ENCODE data around the gene CTCF.

CTCF gene

GRCh38 chr16:67662653-67663010, 100.3 kb downstream of the CTCF start:
- peaks cover 16 to 41% of the 10 kb centered on the region in 2 donors for H3K4me1 ChIP-seq (ENCODE audit: control insufficient read depth in 1 of 2, insufficient read depth in 2 of 2, low read length in 2 of 2)
- no peak overlapping the region for H3K27ac ChIP-seq (ENCODE audit: low read depth, low read length)
- peaks cover 3 to 7% of the 10 kb centered on the region in 2 donors for H3K36me3 ChIP-seq (ENCODE audit: control insufficient read depth in 1 of 2, insufficient read depth in 2 of 2, low read length in 2 of 2)
- H3K27me3 ChIP-seq (ENCODE audit: control insufficient read depth in 1 of 2, insufficient read depth in 2 of 2, low read length in 2 of 2), result no peaks in the 10 kb centered on the region
- no peaks in the 10 kb centered on the region for H3K9me3 ChIP-seq (ENCODE audit: control insufficient read depth in 1 of 2, low read length in 2 of 2)
- H3K9ac ChIP-seq (ENCODE audit: low read depth in 1 of 2, low read length in 2 of 2), result no peak overlapping the region
- H3K4me3 ChIP-seq (ENCODE audit: low read depth in 1 of 2, low read length in 2 of 2), result no peak overlapping the region

GRCh38 chr16:67663151-67663876, 101.0 kb downstream of the CTCF start:
- Histone ChIP-seq H3K9me3 (ENCODE audit: control insufficient read depth in 1 of 2, low read length in 2 of 2) (no peaks in the 10 kb centered on the region), H3K27ac (ENCODE audit: low read depth, low read length) (no peak overlapping the region), H3K9ac (ENCODE audit: low read depth in 1 of 2, low read length in 2 of 2) (no peak overlapping the region), H3K4me1 (ENCODE audit: control insufficient read depth in 1 of 2, insufficient read depth in 2 of 2, low read length in 2 of 2) (peaks cover 17 to 47% of the 10 kb centered on the region in 2 donors), H3K36me3 (ENCODE audit: control insufficient read depth in 1 of 2, insufficient read depth in 2 of 2, low read length in 2 of 2) (peaks cover 0 to 2% of the 10 kb centered on the region in 2 donors), H3K27me3 (ENCODE audit: control insufficient read depth in 1 of 2, insufficient read depth in 2 of 2, low read length in 2 of 2) (no peaks in the 10 kb centered on the region), H3K4me3 (ENCODE audit: low read depth in 1 of 2, low read length in 2 of 2) (no peak overlapping the region)

GRCh38 chr16:67663877-67664222, 101.5 kb downstream of the CTCF start:
- no peaks in the 10 kb centered on the region for H3K9me3 ChIP-seq (ENCODE audit: control insufficient read depth in 1 of 2, low read length in 2 of 2)
- no peak overlapping the region for H3K9ac ChIP-seq (ENCODE audit: low read depth in 1 of 2, low read length in 2 of 2)
- H3K4me1 ChIP-seq (ENCODE audit: control insufficient read depth in 1 of 2, insufficient read depth in 2 of 2, low read length in 2 of 2), result peaks cover 17 to 46% of the 10 kb centered on the region in 2 donors
- no peak overlapping the region for H3K4me3 ChIP-seq (ENCODE audit: low read depth in 1 of 2, low read length in 2 of 2)
- H3K27me3 ChIP-seq (ENCODE audit: control insufficient read depth in 1 of 2, insufficient read depth in 2 of 2, low read length in 2 of 2), result no peaks in the 10 kb centered on the region
- H3K27ac ChIP-seq (ENCODE audit: low read depth, low read length), result no peak overlapping the region
- H3K36me3 ChIP-seq (ENCODE audit: control insufficient read depth in 1 of 2, insufficient read depth in 2 of 2, low read length in 2 of 2), result no peaks in the 10 kb centered on the region

GRCh38 chr16:67664258-67664657, 101.9 kb downstream of the CTCF start:
- Histone ChIP-seq H3K27ac (ENCODE audit: low read depth, low read length) (no peak overlapping the region), H3K4me3 (ENCODE audit: low read depth in 1 of 2, low read length in 2 of 2) (no peak overlapping the region), H3K36me3 (ENCODE audit: control insufficient read depth in 1 of 2, insufficient read depth in 2 of 2, low read length in 2 of 2) (no peaks in the 10 kb centered on the region), H3K9me3 (ENCODE audit: control insufficient read depth in 1 of 2, low read length in 2 of 2) (no peaks in the 10 kb centered on the region), H3K9ac (ENCODE audit: low read depth in 1 of 2, low read length in 2 of 2) (no peak overlapping the region), H3K27me3 (ENCODE audit: control insufficient read depth in 1 of 2, insufficient read depth in 2 of 2, low read length in 2 of 2) (no peaks in the 10 kb centered on the region), H3K4me1 (ENCODE audit: control insufficient read depth in 1 of 2, insufficient read depth in 2 of 2, low read length in 2 of 2) (peaks cover 14 to 42% of the 10 kb centered on the region in 2 donors)

GRCh38 chr16:67664871-67665270, 102.5 kb downstream of the CTCF start:
- Histone ChIP-seq H3K4me3 (ENCODE audit: low read depth in 1 of 2, low read length in 2 of 2) (no peak overlapping the region), H3K9ac (ENCODE audit: low read depth in 1 of 2, low read length in 2 of 2) (no peak overlapping the region), H3K4me1 (ENCODE audit: control insufficient read depth in 1 of 2, insufficient read depth in 2 of 2, low read length in 2 of 2) (peaks cover 11 to 36% of the 10 kb centered on the region in 2 donors), H3K27me3 (ENCODE audit: control insufficient read depth in 1 of 2, insufficient read depth in 2 of 2, low read length in 2 of 2) (no peaks in the 10 kb centered on the region), H3K9me3 (ENCODE audit: control insufficient read depth in 1 of 2, low read length in 2 of 2) (no peaks in the 10 kb centered on the region), H3K27ac (ENCODE audit: low read depth, low read length) (no peak overlapping the region), H3K36me3 (ENCODE audit: control insufficient read depth in 1 of 2, insufficient read depth in 2 of 2, low read length in 2 of 2) (no peaks in the 10 kb centered on the region)

- Histone ChIP-seq H3K36me3 (ENCODE audit: control insufficient read depth in 1 of 2, insufficient read depth in 2 of 2, low read length in 2 of 2) (no peaks in the 10 kb centered on the region), H3K4me1 (ENCODE audit: control insufficient read depth in 1 of 2, insufficient read depth in 2 of 2, low read length in 2 of 2) (peaks cover 11 to 33% of the 10 kb centered on the region in 2 donors), H3K27ac (ENCODE audit: low read depth, low read length) (no peak overlapping the region), H3K9ac (ENCODE audit: low read depth in 1 of 2, low read length in 2 of 2) (no peak overlapping the region), H3K27me3 (ENCODE audit: control insufficient read depth in 1 of 2, insufficient read depth in 2 of 2, low read length in 2 of 2) (no peaks in the 10 kb centered on the region), H3K9me3 (ENCODE audit: control insufficient read depth in 1 of 2, low read length in 2 of 2) (no peaks in the 10 kb centered on the region), H3K4me3 (ENCODE audit: low read depth in 1 of 2, low read length in 2 of 2) (peak overlapping the region; percentile 74 to 82)
Observed at GRCh38 chr16:67665598-67665997, 103.3 kb downstream of the CTCF start.

- no peak overlapping the region for H3K27ac ChIP-seq (ENCODE audit: low read depth, low read length)
- H3K4me3 ChIP-seq (ENCODE audit: low read depth in 1 of 2, low read length in 2 of 2), result peak overlapping the region; percentile 74 to 82
- H3K4me1 ChIP-seq (ENCODE audit: control insufficient read depth in 1 of 2, insufficient read depth in 2 of 2, low read length in 2 of 2), result peaks cover 11 to 31% of the 10 kb centered on the region in 2 donors
Observed at GRCh38 chr16:67666032-67666551, 103.8 kb downstream of the CTCF start.

GRCh38 chr16:67666559-67667452, 104.5 kb downstream of the CTCF start, which contains the start of the genes C16orf86 and ENKD1:
TSS of gene C16orf86 (plus strand) at chr16:67666814. CDS start at chr16:67666971, 157 bp downstream.
TSS of gene ENKD1 (minus strand) at chr16:67666750. CDS start at chr16:67666442, 308 bp downstream.
- H3K27me3 ChIP-seq (ENCODE audit: control insufficient read depth in 1 of 2, insufficient read depth in 2 of 2, low read length in 2 of 2), result no peaks in the 10 kb centered on the region
- H3K4me1 ChIP-seq (ENCODE audit: control insufficient read depth in 1 of 2, insufficient read depth in 2 of 2, low read length in 2 of 2), result peaks cover 11 to 24% of the 10 kb centered on the region in 2 donors
- H3K9ac ChIP-seq (ENCODE audit: low read depth in 1 of 2, low read length in 2 of 2), result peak within 1 kb of the TSS; percentile 64

More at GRCh38 chr16:67666032-67666551, 103.8 kb downstream of the CTCF start:
- Histone ChIP-seq H3K27me3 (ENCODE audit: control insufficient read depth in 1 of 2, insufficient read depth in 2 of 2, low read length in 2 of 2) (no peaks in the 10 kb centered on the region), H3K9me3 (ENCODE audit: control insufficient read depth in 1 of 2, low read length in 2 of 2) (no peaks in the 10 kb centered on the region), H3K9ac (ENCODE audit: low read depth in 1 of 2, low read length in 2 of 2) (peak overlapping the region in 1 of 2 donors; percentile 64), H3K36me3 (ENCODE audit: control insufficient read depth in 1 of 2, insufficient read depth in 2 of 2, low read length in 2 of 2) (no peaks in the 10 kb centered on the region)

GRCh38 chr16:67667453-67667816, 105.1 kb downstream of the CTCF start:
- H3K36me3 ChIP-seq (ENCODE audit: control insufficient read depth in 1 of 2, insufficient read depth in 2 of 2, low read length in 2 of 2), result no peaks in the 10 kb centered on the region
- H3K9me3 ChIP-seq (ENCODE audit: control insufficient read depth in 1 of 2, low read length in 2 of 2), result no peaks in the 10 kb centered on the region
- H3K9ac ChIP-seq (ENCODE audit: low read depth in 1 of 2, low read length in 2 of 2), result no peak overlapping the region
- H3K27me3 ChIP-seq (ENCODE audit: control insufficient read depth in 1 of 2, insufficient read depth in 2 of 2, low read length in 2 of 2), result no peaks in the 10 kb centered on the region
- peaks cover 11 to 24% of the 10 kb centered on the region in 2 donors for H3K4me1 ChIP-seq (ENCODE audit: control insufficient read depth in 1 of 2, insufficient read depth in 2 of 2, low read length in 2 of 2)
- peak overlapping the region; percentile 74 to 82 for H3K4me3 ChIP-seq (ENCODE audit: low read depth in 1 of 2, low read length in 2 of 2)
- H3K27ac ChIP-seq (ENCODE audit: low read depth, low read length), result no peak overlapping the region

More at GRCh38 chr16:67666559-67667452, 104.5 kb downstream of the CTCF start, which contains the start of the genes C16orf86 and ENKD1:
- Histone ChIP-seq H3K27ac (ENCODE audit: low read depth, low read length) (peak within 1 kb of the TSS; percentile 79), H3K36me3 (ENCODE audit: control insufficient read depth in 1 of 2, insufficient read depth in 2 of 2, low read length in 2 of 2) (no peaks in the 10 kb centered on the region), H3K9me3 (ENCODE audit: control insufficient read depth in 1 of 2, low read length in 2 of 2) (no peaks in the 10 kb centered on the region), H3K4me3 (ENCODE audit: low read depth in 1 of 2, low read length in 2 of 2) (peak within 1 kb of the TSS; percentile 74 to 82)
